GM19328 (cell line): ENCODE measurements around the gene MINDY4B.
"Not testable (repeated sequence)": the region's sequence is repeated elsewhere in the genome, so short reads cannot be mapped to it uniquely, and the experiment has no call there.

Experiments
- ATAC-seq: cut with Tn5 transposase; IDR thresholded peaks from one replicate; pipeline ENCODE4 v1.9.1; 2021; ENCODE audit warnings: mild to moderate bottlenecking, moderate library complexity; ENCODE audit not compliant: unreplicated experiment

MINDY4B gene

GRCh38 chr3:150899141-150899540 lies 6.1 kb downstream of the MINDY4B start:
- ATAC-seq = no peak

- ATAC-seq = no peak
Measured at GRCh38 chr3:150898046-150898754, 7.0 kb downstream of the MINDY4B start.

GRCh38 chr3:150897592-150897991 lies 7.6 kb downstream of the MINDY4B start:
- ATAC-seq = no peak

GRCh38 chr3:150890831-150891230 lies 14.4 kb downstream of the MINDY4B start:
- no peak for ATAC-seq

- ATAC-seq = no peak
Measured at GRCh38 chr3:150890295-150890694, 14.9 kb downstream of the MINDY4B start.

- ATAC-seq = no peak
Measured at GRCh38 chr3:150889106-150889505, 16.1 kb downstream of the MINDY4B start.

GRCh38 chr3:150887031-150887430 lies 18.2 kb downstream of the MINDY4B start:
- ATAC-seq = no peak

- no peak for ATAC-seq
Measured at GRCh38 chr3:150885535-150885934, 19.7 kb downstream of the MINDY4B start.

- ATAC-seq = no peak
Measured at GRCh38 chr3:150878996-150879575, 26.2 kb downstream of the MINDY4B start.

- ATAC-seq = no peak
Measured at GRCh38 chr3:150878290-150878689, 26.9 kb downstream of the MINDY4B start.

GRCh38 chr3:150877303-150877702 lies 27.9 kb downstream of the MINDY4B start:
- no peak for ATAC-seq

GRCh38 chr3:150876611-150877265 lies 28.5 kb downstream of the MINDY4B start:
- ATAC-seq = no peak

GRCh38 chr3:150875548-150875947 lies 29.7 kb downstream of the MINDY4B start:
- ATAC-seq = no peak

- ATAC-seq = no peak
Measured at GRCh38 chr3:150874666-150875219, 30.5 kb downstream of the MINDY4B start.

GRCh38 chr3:150871192-150871591 lies 34.0 kb downstream of the MINDY4B start:
- ATAC-seq = no peak

- ATAC-seq = no peak
Measured at GRCh38 chr3:150870406-150870805, 34.8 kb downstream of the MINDY4B start.

GRCh38 chr3:150868282-150868681 lies 37.0 kb downstream of the MINDY4B start:
- ATAC-seq = no peak

GRCh38 chr3:150867434-150867833 lies 37.8 kb downstream of the MINDY4B start:
- no peak for ATAC-seq

- not testable (repeated sequence) for ATAC-seq
Measured at GRCh38 chr3:150863921-150864320, 41.3 kb downstream of the MINDY4B start.

- no peak for ATAC-seq
Measured at GRCh38 chr3:150861851-150862250, 43.4 kb downstream of the MINDY4B start.

- not testable (repeated sequence) for ATAC-seq
Measured at GRCh38 chr3:150857936-150858335, 47.3 kb downstream of the MINDY4B start.

GRCh38 chr3:150850191-150850590 lies 55.0 kb downstream of the MINDY4B start:
- ATAC-seq = no peak
